GM19025 (cell line): Measurements from ENCODE around the gene UNC93B1.
"Not testable (repeated sequence)": the region's sequence is repeated elsewhere in the genome, so short reads cannot be mapped to it uniquely, and the experiment has no call there.

Experiments used
- ATAC-seq: cut with Tn5 transposase; IDR thresholded peaks from one replicate; pipeline ENCODE4 v1.9.1; 2021; ENCODE audit warnings: mild to moderate bottlenecking, low read depth, moderate library complexity; ENCODE audit not compliant: unreplicated experiment

The UNC93B1 gene

DNA sequence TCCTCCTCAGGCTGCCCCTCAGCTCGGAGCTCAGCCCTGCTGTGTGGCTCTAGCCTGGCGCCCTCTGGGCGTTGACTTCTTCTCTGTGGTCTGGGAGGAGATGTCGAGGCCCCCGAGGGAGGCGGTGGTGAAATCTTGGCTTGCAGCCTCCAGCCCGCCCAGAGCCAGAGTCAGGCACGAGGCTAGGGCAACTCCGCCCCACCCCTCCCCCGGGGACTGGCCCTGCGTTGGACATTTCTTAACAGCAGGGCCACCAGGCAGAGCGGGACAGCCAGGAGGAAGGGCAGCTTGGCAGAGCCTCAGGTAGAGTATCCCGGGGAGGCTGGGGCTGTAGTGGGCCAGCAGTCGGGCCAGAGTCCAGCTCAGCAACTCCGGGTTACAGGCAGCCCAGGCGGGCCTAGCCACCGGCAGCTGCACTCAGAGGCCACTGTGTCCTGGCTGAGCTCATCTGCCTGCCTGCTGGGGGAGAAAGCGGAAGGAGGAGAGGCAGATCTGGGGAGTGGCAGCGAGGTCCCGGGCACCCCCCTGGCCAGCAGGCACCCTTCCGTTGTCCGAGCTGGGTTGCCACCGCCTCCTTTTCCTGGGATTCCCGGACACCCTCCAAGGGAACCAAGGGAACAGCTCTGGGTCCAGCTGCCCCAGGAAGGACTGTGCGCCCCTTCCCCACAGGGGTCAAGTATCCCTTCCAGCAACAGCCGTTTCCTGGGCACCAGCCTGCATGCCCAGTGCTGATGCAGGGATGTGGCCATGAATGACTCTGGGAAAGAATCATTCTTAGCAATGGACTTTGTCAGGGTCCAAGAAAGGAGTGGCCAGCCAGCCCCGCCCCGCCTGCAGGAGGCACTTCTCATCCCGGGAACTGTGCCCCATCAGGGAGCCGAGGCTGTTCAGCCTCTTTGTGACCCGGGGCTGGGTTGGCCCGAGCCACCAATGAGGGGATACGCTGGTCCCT is 6.5 kb upstream of the UNC93B1 start, which contains the start of gene ALDH3B1:
ALDH3B1 (plus strand) TSS at position 238 of the 952 bp plus-strand sequence. CDS start 4,971 bp downstream, outside the sequence.
- no peak for ATAC-seq

GRCh38 chr11:68009391-68010089 is 5.6 kb upstream of the UNC93B1 start:
- ATAC-seq = no peak

DNA sequence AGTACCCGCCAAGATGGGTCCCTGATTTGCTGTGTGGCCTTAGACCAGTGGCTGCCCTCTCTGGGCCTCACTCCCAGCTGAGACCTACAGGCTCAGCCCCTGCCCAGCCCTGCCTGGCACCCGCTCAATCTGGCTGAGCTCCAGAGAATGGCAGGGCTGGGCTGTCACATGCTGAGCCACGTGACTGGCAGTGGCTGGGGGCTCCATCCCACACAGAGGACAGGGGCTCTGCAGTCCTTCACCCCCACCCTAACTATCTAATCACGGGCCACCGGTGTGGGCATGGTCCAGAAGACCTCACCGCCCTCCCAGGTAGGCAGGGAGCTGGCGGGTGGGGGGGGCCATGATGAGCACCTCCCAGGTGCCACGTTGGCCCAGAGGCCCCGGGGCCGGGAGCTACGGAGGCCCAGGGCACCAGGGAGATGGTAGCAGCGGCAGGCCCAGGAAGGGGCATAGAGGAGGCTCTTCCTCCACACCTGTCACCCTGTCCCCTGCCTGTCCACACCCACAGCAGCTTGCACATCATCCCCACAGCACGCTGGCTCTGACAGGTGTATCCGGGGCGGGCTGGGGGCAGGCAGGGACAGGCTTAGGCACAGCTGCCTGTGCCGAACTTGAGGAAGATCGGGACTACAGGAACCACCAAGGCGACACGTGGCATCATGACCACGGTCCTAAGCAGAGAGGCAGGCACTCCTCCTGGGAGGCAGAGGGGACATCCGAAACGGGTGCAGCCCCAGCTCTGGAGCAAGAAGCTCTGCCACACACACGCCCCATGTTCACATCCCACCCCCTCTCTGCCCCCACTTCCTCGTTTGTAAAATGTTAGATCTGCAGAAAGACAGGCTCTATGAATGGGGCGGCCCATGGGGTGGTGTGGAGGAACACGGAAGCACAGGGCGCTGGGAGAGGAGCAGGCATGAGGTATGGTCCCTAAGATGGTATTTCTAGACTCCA is 4.8 kb upstream of the UNC93B1 start:
- no peak for ATAC-seq

GRCh38 chr11:68007498-68008380 is 3.8 kb upstream of the UNC93B1 start:
- ATAC-seq = no peak

GRCh38 chr11:68006606-68007166 is 2.8 kb upstream of the UNC93B1 start:
- no peak for ATAC-seq

DNA sequence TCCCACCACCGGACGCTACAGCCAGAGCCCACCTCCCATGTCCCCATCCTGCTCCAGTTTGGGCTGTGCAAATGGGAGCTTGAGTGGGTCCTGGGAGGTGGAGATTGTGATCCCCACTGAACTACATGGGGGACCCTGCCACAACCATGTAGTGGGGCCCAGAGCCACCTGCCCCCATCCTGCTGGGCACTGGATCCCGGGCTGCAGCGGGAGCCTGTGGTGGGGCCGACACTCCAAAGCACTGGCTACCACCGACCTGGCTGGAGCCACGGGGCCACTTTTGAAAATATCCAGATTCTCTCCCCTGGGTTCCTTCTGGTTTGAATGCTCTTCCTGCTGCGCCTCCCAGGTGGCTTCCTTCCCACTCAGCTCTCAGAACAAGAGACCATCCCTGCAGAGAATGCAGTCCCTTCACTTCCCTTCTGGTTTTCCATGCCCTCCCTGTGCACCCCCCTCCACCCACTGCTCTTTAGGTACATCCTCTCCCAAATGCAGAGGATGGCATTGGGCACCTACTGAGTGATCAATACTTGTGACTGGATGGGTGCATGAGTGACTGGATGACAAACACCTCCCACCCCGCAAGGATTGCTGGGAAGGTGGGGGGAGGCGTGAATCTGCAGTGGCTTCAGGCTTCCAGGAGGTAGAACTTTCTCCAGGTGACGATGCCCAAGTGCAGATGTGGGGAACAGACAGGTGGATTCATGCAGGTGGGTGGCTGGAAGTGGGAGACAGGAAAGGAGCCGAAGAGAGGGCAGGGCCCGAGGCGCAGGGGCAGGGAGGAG is 846 bp upstream of the UNC93B1 start:
- ATAC-seq = no peak

DNA sequence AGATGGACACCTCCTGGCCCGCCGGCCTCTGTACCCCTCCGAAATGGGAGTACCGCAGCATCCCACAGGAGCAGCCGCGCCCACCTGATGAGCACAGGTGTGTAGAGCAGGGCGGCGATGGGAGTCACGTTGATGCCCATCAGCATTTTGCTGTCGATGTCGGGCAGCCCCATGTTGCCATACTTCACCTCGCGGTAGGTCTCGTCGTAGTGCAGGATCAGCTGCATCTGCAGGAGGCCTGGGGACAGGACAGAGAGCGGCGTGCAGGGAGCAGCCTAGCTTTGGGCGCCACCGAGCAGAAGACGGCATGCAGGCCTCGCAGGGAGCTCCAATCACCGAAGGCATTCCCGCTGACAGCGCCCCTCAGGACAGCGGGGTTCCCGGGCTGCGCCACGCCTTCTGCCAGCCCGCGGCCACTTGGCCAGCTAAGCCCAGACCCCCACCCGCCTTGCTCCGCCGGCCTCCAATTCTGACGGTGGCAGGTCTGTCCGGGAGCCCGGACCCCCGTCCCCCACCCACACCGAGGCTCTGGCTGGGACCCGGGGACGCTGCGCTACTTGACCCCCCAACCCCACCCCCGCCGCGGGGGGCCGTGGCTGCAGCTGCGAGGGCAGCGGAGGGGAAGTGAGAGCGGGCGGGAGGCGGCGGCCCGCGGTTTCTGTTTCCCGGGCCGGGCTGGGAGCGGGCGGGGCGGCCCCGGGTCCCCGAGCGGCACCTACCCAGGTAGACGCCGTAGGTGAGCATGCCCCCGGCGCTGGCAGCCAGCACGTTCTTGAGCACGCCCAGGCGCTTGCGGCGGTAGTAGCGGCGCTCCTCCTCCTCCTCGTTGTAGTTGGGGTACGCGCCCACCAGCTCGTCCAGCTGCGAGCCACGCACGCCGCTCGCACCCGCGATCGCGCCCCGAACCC is 705 bp downstream of the UNC93B1 start:
- peak; percentile 39 for ATAC-seq

DNA sequence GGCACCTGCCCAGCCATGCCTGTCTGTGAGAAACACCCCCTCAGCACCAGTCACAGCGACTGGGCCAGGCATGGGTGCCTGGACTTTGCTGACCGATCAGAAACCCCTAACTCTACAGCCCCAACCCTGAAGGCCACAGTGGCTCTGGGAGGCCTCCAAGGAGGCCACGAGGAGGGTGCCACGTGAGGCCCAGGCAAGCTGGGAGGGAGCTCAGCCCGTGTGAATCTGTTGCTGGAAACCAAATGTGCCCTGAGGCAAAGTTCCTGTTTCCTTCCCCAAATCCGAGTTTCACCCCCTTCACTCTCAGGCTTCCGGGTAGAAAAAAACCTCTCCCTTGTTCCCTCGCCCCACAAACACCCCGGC is 1.3 kb downstream of the UNC93B1 start:
- ATAC-seq = peak; percentile 1

DNA sequence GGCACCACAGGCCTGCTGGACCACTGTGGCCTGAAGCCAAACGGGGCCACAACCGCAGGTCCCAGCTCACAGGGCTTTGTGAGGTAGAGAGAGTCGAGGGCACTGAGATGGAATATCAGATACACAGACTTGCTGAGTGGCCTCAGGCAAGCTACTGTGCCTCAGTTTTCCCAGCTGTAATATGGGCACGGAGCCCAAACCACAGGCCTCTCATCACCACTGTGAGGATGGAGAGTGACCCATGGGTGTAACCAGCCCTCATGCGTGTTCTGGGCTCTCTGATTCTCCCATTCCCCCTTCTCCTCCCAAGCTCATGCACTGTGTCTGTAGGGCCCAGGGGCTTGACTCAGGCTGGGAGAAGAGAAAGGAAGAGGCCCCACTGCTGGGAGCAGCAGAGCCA is 4.2 kb downstream of the UNC93B1 start:
- ATAC-seq = no peak

- no peak for ATAC-seq
Measured at GRCh38 chr11:67999201-67999629, 4.7 kb downstream of the UNC93B1 start.

DNA sequence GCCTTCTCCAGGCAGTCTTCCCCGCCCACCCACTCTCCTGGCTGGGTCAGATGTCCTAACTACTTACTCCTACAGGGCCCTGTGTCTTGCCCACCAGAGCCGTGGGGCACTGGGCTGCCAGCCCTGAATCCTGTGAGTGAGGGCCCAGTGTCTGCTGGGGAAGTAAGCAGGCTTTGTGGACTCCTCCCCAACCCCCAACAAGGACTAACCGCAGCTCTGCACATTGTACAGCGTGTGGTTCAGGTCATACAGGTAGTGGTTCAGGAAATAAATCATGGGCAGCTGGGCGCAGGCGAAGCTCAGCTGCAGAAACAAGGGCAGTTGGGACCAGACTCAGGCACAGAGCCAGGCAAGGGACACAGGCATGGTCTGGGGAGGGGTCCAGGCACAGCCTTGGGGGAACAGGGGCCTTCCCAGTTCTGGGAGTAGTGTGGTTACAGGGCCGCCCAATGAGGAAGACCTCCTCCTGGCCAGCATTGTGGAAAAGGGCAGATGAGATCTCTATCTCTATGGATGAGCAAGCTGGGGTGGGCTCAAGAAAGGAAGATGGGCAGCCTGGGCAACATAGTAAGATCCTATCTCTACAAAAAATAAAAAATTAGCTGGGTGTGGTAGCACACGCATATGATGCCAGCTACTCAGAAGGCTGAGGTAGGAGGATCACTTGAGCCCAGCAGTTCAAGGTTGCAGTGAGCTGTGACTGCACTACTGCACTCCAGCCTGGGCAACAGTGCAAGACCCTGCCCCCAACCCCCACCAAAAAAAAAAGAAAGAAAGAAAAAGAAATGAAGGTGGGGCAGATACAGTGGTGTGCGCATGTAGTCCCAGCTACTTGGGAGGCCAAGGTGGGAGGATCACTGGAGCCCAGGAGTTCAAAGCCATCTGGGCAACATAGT is 5.5 kb downstream of the UNC93B1 start:
- no peak for ATAC-seq

GRCh38 chr11:67997475-67997921 is 6.4 kb downstream of the UNC93B1 start:
- ATAC-seq = no peak

GRCh38 chr11:67996622-67997474 is 7.0 kb downstream of the UNC93B1 start:
- ATAC-seq = no peak

DNA sequence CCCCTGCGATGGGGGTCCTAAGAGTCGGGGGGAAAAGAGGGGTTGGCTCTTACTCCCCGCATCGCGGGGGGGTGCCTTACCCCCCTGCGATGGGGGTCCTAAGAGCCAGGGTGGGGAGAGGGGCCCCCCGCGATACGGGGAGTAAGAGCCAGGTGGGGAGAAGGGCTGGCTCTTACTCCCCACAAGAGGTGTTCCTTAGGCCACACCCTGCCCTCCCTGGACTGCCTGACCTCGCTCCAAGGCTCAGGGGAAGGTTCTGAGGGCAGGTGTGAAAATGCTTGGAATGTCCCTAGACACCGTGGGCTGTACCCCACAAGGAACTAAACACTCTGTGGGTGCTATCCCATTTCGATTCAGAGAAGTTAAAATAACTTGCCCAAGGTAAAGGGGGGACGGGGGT is 7.8 kb downstream of the UNC93B1 start:
- no peak for ATAC-seq

DNA sequence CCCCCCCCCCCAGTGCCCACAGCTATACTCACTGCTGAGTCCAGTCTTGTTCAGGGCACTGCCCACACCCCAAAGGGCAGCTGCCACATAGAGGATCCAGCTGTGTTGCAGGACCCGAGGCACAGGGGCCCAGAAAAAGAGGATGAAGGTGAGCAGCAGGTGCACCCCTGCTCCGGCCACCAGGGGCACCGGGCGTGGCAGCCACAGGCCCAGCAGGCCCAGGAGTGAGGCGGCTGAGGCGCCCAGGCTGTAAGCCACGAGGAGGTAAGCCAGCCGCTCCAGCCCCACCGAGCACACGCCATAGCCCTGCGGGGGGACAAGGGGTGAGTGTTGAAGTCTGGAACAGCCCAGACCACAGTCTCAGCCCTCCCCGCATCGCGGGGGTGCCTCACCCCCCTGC is 8.3 kb downstream of the UNC93B1 start:
- not testable (repeated sequence) for ATAC-seq
